Measurements from ENCODE around the gene ASIC3.

ASIC3 gene

DNA sequence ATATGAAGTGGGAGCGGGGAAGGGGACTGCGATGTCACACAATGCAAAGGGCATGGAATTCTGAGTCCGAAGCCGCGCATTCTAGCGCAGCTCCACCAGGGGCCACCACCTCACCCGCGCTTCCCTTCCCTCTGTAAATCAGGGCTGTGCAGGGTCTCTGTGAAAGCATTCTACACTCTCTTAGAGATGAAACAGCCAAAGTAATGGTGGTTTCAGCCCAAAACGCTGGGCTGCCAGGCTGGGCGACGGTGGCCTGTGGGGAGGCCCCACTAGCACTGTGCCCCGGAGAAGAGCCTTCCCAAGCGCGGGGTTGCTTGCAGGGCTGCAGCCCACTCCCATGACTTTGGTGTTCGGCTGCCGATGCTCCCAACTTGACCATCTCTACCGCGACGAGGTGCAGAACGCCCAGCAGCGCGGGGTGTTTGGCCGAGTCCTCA lies 35.4 kb upstream of the ASIC3 start:
- peak overlapping the region; percentile 62 for H3K4me3 ChIP-seq (ENCODE audit: low read depth, low read length)

GRCh38 chr7:151013356-151013732 lies 35.0 kb upstream of the ASIC3 start:
- no peaks in the 10 kb centered on the region for H3K27me3 ChIP-seq
- peaks cover 16% of the 10 kb centered on the region for H3K4me1 ChIP-seq
- H3K4me3 ChIP-seq (ENCODE audit: low read depth, low read length), result peak overlapping the region; percentile 62
- TF ChIP-seq, protein P1, sequence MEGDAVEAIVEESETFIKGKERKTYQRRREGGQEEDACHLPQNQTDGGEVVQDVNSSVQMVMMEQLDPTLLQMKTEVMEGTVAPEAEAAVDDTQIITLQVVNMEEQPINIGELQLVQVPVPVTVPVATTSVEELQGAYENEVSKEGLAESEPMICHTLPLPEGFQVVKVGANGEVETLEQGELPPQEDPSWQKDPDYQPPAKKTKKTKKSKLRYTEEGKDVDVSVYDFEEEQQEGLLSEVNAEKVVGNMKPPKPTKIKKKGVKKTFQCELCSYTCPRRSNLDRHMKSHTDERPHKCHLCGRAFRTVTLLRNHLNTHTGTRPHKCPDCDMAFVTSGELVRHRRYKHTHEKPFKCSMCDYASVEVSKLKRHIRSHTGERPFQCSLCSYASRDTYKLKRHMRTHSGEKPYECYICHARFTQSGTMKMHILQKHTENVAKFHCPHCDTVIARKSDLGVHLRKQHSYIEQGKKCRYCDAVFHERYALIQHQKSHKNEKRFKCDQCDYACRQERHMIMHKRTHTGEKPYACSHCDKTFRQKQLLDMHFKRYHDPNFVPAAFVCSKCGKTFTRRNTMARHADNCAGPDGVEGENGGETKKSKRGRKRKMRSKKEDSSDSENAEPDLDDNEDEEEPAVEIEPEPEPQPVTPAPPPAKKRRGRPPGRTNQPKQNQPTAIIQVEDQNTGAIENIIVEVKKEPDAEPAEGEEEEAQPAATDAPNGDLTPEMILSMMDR (IDR thresholded peaks at IDR 0.05; ENCODE audit: low read depth, low read length), result no peak
- H3K36me3 ChIP-seq, result no peaks in the 10 kb centered on the region
- no peaks in the 10 kb centered on the region for H3K9me3 ChIP-seq
- no peak for DNase-seq

More for the DNA sequence above, 35.4 kb upstream of the ASIC3 start:
- Histone ChIP-seq H3K4me1 (peaks cover 13% of the 10 kb centered on the region), H3K27me3 (no peaks in the 10 kb centered on the region), H3K36me3 (no peaks in the 10 kb centered on the region), H3K9me3 (no peaks in the 10 kb centered on the region)
- DNase-seq, result peak; percentile 79
- TF ChIP-seq, protein P1 (IDR thresholded peaks at IDR 0.05; ENCODE audit: low read depth, low read length), result peak; percentile 83

GRCh38 chr7:151013733-151014497 lies 34.4 kb upstream of the ASIC3 start:
- TF ChIP-seq, protein P1 (IDR thresholded peaks at IDR 0.05; ENCODE audit: low read depth, low read length), result no peak
- peak; percentile 96 for DNase-seq
- H3K9me3 ChIP-seq, result no peaks in the 10 kb centered on the region
- peak overlapping the region; percentile 62 for H3K4me3 ChIP-seq (ENCODE audit: low read depth, low read length)
- H3K4me1 ChIP-seq, result peaks cover 17% of the 10 kb centered on the region
- no peaks in the 10 kb centered on the region for H3K36me3 ChIP-seq
- no peaks in the 10 kb centered on the region for H3K27me3 ChIP-seq

- Histone ChIP-seq H3K4me3 (ENCODE audit: low read depth, low read length) (no peak overlapping the region), H3K36me3 (no peaks in the 10 kb centered on the region), H3K27me3 (no peaks in the 10 kb centered on the region), H3K9me3 (no peaks in the 10 kb centered on the region), H3K4me1 (peaks cover 17% of the 10 kb centered on the region)
- TF ChIP-seq, protein P1 (IDR thresholded peaks at IDR 0.05; ENCODE audit: low read depth, low read length), result no peak
- DNase-seq, result no peak
Observed at GRCh38 chr7:151014950-151015349, 33.4 kb upstream of the ASIC3 start.

- no peaks in the 10 kb centered on the region for H3K27me3 ChIP-seq
- H3K4me1 ChIP-seq, result peaks cover 13% of the 10 kb centered on the region; the same call in 1 of the 2 replicates
- no peak overlapping the region for H3K4me3 ChIP-seq (ENCODE audit: low read depth, low read length)
- no peaks in the 10 kb centered on the region for H3K9me3 ChIP-seq
- no peak for DNase-seq
- H3K36me3 ChIP-seq, result no peaks in the 10 kb centered on the region
- TF ChIP-seq, protein P1 (IDR thresholded peaks at IDR 0.05; ENCODE audit: low read depth, low read length), result no peak
Observed at GRCh38 chr7:151015967-151016366, 32.4 kb upstream of the ASIC3 start.

DNA sequence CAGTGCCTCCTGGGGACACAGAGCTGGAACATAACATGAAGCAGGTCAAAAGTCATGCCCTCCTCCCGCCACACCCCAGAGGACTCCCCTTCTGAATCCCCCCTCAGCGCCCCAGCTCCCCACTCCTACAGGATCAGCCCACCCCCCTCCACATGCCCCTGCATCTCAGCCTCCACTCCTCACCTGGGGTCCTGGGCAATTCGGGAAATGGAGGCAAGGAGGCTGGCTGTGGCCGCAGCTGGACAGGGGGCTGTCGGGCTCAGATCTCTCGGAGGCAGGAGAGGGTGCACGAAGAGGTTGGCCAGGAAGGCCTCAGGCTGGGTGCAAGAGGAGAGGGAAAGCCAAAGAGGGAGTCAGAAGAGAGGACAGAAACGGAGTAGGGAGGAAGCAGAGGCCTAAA lies 31.8 kb upstream of the ASIC3 start:
- no peaks in the 10 kb centered on the region for H3K36me3 ChIP-seq
- H3K4me1 ChIP-seq, result peaks cover 13% of the 10 kb centered on the region; the same call in 1 of the 2 replicates
- H3K27me3 ChIP-seq, result no peaks in the 10 kb centered on the region
- DNase-seq, result no peak
- TF ChIP-seq, protein P1 (IDR thresholded peaks at IDR 0.05; ENCODE audit: low read depth, low read length), result no peak
- no peak overlapping the region for H3K4me3 ChIP-seq (ENCODE audit: low read depth, low read length)
- H3K9me3 ChIP-seq, result no peaks in the 10 kb centered on the region

Measured in BE2C (cell line).